Upper lobe of left lung (tissue), 4 donors: ENCODE measurements around the gene TFF1.

Source experiments
- EP300 ChIP-seq, 4 donors: sonication (generic); formaldehyde crosslinking; IDR thresholded peaks; one replicate each; pipeline ENCODE4 v1.5.1; 2017; ENCODE audit warnings: antibody characterized with exemption in 4 of 4, control low read depth in 2 of 4
- POLR2A ChIP-seq, 4 donors: fragments of 450-650 bp; IDR thresholded peaks; one replicate each; pipeline ENCODE4 v1.5.1; 2016 to 2017; ENCODE audit warnings: antibody characterized with exemption in 4 of 4, mild to moderate bottlenecking in 2 of 4
- POLR2AphosphoS5 ChIP-seq, 2 donors: sonication (generic); formaldehyde crosslinking; IDR thresholded peaks; one replicate each; pipeline ENCODE4 v1.5.1; 2017; ENCODE audit warnings: antibody characterized with exemption in 2 of 2
- TF ChIP-seq, protein P1 (sequence below), 6 experiments: fragments of 450-650 bp in 4 of 6; fragments of 200-600 bp in 2 of 6; sonication (generic) in 2 of 6; IDR thresholded peaks; one replicate each; pipeline ENCODE4 v1.5.1; 2016 to 2019; ENCODE audit warnings: antibody characterized with exemption in 6 of 6

DNA sequence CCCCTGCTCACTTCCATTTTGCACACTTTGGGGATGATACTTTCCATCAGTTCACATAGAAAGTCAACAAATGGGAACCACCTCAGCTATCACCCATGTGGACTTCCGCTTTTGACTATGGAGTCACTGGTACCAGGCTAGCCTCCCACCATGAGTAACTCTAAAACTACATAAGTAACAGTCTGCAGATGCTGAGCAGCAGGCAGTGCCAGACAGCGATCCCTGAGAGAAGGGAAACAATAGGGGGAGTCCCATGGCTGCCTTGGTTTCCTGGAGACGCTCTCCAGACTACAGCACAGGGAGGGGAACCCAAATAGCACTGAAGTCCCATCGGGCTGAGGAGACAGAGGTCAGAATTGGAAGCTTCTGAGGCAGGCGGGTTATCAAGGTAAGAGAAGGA, 12.7 kb downstream of the TFF1 start:
- TF ChIP-seq, protein P1, sequence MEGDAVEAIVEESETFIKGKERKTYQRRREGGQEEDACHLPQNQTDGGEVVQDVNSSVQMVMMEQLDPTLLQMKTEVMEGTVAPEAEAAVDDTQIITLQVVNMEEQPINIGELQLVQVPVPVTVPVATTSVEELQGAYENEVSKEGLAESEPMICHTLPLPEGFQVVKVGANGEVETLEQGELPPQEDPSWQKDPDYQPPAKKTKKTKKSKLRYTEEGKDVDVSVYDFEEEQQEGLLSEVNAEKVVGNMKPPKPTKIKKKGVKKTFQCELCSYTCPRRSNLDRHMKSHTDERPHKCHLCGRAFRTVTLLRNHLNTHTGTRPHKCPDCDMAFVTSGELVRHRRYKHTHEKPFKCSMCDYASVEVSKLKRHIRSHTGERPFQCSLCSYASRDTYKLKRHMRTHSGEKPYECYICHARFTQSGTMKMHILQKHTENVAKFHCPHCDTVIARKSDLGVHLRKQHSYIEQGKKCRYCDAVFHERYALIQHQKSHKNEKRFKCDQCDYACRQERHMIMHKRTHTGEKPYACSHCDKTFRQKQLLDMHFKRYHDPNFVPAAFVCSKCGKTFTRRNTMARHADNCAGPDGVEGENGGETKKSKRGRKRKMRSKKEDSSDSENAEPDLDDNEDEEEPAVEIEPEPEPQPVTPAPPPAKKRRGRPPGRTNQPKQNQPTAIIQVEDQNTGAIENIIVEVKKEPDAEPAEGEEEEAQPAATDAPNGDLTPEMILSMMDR (IDR thresholded peaks at IDR 0.05) = no peak
- no peak for TF ChIP-seq POLR2A (IDR thresholded peaks at IDR 0.05)
- TF ChIP-seq POLR2AphosphoS5 (IDR thresholded peaks at IDR 0.05) = no peak
- TF ChIP-seq EP300 (IDR thresholded peaks at IDR 0.05) = no peak
